Measurements from ENCODE around the gene SPARC.
"Not testable (repeated sequence)": the region's sequence is repeated elsewhere in the genome, so short reads cannot be mapped to it uniquely, and the experiment has no call there.

The SPARC gene
- total RNA-seq: 0.26 to 0.61 reads per million in 2 donors

GRCh38 chr5:151686674-151687407 lies at the start of gene SPARC:
Gene SPARC, minus strand, starts transcription at chr5:151686915. Its CDS starts 10,727 bp downstream, at chr5:151676188.
- no peak for DNase-seq

- DNase-seq: no peak
Measured at GRCh38 chr5:151735646-151736045, 48.9 kb upstream of the SPARC start.

DNA sequence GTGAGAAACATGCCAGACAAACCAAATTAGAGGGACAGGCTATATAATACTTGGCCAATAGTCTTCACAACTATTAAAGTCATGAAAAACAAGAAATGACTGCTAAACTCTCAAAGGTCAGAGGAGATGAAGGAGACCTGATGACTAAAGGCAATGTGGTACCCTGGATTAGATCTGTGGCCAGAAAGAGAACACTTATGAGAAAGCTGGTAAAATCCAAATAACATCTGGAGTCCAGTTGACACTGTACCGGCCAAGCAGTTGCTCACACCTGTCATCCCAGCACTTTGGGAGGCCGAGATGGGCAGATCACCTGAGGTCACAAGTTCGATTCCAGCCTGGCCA lies 47.3 kb upstream of the SPARC start:
- DNase-seq: no peak

DNA sequence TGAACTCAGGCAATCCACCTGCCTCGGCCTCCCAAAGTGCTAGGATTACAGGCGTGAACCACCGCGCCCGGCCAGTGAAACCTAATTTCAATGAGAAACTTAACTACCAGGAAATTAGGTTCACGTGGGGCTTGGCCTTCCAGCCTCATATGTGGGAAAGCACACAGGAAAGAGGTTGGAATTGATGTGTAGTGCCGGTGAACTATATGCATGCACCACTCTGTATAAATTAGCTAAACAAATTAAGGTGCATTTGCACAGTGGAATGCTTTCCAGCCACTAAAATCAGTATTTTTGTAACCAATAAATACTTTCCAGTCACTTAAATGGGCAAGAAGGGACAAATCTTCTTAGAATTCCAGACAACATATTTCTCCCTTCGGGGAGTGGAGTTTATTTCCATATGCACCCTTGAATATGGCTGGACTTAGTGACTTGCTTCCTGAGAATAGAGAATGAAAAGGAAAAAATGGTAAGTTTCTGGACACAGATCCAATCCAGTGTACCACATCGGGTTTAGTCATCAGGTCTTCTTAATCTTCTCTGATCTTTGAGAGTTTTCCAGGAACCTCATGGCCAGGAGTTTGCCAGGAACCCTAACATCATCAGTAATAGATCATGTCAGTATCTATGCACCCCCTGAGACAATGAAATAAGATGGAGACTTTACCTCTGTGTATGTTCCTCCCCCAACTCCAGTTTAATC lies 46.8 kb upstream of the SPARC start:
- DNase-seq: no peak

DNA sequence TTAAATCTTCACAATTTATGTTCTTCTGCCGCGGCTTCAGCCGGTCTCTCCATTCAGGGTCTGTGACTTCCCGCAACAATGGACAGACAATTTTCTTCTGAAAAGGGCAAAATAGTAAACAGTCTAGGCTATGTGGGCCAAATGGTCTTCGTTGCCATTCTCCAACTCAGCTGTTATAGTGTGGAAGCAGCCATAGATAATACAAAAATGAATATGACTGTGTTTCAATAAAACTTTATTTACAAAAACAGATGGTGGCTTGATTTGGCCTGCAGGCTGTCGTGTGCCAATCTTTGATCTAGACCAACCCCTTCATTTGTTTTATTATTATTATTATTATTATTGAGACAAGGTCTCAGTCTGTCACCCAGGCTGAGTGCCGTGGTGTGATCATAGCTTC lies 43.7 kb upstream of the SPARC start:
- no peak for DNase-seq

DNA sequence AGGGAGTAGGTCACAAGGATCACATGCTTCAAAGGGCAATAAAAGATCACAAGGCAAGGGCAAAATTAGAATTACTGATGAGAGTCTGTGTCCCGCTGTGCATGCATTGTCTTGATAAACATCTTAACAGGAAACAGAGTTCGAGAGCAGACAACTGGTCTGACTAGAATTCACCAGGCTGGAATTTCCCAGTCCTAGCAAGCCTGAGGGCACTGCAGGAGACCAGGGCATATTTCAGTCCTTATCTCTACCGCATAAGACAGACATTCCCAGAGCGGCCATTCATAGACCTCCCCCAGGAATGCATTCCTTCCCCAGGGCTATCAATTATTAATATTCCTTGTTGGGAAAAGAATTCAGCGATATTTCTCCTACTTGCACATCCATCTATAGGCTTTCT lies 42.9 kb upstream of the SPARC start:
- not testable (repeated sequence) for DNase-seq

GRCh38 chr5:151724360-151724759 lies 37.6 kb upstream of the SPARC start:
- DNase-seq: no peak

GRCh38 chr5:151722546-151722945 lies 35.8 kb upstream of the SPARC start:
- no peak for DNase-seq

DNA sequence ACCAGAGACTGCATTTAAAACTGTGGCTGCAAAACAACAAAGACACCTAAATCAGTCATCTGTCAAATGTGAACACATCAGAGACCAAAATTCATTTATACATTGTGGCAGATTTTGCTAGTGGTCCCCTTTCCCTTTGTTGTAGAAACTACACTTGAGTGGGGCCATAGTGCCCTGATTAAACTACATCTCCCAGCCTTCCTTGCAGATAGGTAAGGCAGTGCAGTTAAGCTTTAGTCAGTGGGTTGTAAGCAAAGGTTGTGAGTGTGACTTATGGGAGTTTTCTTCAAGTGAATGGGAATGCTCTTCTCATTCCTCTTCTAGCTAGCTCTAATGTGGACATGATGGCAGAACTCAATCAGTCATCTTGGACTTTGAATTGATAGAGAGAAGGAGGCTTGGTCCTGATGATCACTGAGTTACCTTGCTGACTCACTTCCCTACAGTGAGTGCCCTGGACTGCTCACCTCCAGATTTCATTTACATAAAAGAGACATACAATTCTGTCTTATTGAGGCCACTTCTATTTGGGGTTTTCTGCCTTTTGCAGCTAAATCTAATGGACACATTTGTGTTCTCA lies 35.2 kb upstream of the SPARC start:
- no peak for DNase-seq

DNA sequence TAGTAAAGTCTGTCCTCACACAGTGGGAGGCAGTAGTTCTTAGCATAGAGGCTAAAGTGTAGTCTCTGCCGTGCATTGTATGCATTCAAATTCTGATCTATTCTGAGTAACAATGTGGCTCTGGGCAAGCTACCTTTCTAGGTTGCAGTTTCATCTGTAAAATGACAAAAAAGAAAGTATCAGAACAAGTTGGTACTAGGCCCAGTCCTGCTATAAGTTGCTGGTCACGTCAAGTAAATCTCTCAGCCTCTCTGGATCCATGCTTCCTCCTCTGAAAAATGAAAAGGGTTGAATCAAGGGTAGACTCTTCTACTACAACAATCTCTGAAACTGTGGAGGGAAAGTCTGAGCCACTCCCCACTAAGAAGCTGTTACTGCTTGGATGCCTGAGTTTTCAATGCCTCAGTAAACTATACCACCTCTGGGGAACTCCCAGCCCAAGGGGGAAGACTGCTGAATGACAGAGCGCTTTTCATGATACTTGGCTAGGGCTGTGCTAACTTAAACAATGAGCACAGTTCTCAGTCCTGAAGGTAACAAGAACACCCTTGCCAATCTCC lies 34.5 kb upstream of the SPARC start:
- DNase-seq: no peak

DNA sequence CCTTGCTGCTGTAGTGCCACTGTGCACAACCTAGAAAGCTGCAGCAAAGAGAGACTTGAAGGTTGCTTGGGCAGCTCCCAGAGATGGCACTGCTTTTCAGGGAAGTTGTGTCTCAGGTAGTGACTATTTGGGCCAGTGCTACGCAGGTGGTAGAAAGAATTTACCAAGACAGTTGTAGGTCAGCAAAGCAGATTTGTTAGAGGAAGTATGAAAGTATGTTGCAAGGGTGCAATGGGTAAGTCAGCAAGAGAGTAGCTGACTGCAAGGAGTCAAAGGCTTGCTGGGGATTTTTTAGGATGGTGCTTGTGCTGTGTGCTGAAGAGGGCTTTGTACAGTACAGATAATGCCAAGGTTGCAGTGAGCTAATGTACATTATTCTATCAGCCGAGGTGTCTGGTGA lies 33.5 kb upstream of the SPARC start:
- no peak for DNase-seq

DNA sequence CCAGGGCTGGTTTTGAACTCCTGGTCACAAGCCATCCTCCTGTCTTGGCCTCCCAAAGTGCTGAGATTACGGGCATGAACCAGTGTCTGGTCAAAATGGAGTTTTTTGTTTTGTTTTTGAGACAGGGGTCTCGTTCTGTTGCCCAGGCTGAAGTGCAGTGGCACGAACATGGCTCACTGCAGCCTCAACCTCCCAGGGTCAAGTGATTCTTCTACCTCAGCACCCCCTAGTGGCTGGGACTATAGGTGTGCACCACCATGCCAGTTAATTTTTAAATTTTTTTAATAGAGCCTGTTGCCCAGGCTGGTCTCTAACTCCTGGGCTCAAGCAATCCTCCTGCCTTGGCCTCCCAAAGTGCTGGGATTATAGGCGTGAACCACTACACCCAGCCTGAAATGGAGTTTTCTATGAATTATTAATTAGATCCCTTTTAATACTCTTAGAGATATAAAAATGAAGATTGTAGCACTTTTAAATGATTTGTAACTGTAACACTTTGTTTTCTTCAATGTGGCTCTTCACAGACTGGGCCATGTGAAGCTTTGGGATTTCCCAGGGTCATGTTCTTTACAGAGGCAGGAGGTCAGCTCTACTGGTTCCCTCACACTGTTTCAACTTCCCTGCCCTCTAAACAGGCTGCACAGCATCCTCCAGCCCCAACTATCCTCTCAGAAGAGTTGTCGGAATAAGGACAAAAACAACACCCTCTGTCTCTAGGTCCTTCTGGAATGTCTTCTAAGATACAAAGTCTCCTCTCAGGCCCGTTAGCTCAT lies 32.7 kb upstream of the SPARC start:
- DNase-seq: no peak

DNA sequence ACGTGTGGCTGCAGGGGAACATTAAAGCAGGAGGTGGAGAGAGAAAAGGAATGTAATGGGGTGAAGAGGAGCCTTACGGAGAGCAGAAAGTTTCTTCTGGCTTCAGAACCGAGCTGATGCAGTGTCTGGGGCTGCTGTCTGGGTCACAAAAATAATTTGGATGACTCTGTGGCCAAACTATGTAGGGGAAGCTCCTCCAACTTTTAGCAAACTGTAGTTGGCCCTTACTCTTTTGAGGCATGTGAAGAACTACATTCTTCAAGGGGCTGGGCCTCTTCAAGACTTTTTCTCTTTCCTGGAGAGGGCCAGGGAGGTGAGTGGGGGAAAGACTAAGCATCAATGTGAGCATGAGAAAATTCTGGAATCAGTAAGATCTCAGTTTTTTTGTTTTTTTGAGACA lies 31.9 kb upstream of the SPARC start:
- DNase-seq: no peak

- DNase-seq: no peak
Measured at GRCh38 chr5:151718153-151718552, 31.4 kb upstream of the SPARC start.

- no peak for DNase-seq
Measured at GRCh38 chr5:151717416-151717815, 30.7 kb upstream of the SPARC start.

- no peak for DNase-seq
Measured at GRCh38 chr5:151709109-151709735, 22.5 kb upstream of the SPARC start.

GRCh38 chr5:151708126-151708525 lies 21.4 kb upstream of the SPARC start:
- DNase-seq: no peak

- DNase-seq: no peak
Measured at GRCh38 chr5:151707567-151707966, 20.9 kb upstream of the SPARC start.

- no peak for DNase-seq
Measured at GRCh38 chr5:151706906-151707305, 20.2 kb upstream of the SPARC start.

- DNase-seq: no peak
Measured at GRCh38 chr5:151703780-151704179, 17.1 kb upstream of the SPARC start.

- no peak for DNase-seq
Measured at GRCh38 chr5:151703227-151703626, 16.5 kb upstream of the SPARC start.

DNA sequence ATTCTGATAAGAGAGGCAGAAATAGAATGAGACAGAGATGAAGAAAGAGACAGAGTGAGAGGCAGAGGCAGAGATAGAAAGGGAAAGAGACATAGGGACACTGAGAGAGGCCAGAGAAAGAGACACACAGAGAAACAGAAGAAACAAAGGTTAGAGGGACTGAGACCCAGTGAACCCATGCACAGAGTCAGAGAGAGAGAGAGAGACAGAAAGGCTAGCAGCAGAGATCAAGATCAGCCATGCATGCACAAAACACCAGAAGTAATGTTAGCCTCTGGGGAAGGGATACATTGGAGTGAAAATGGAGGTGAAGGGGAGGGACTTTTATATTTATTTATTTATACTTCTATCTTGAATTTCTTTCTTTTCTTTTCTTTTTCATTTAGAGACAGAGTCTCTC lies 14.1 kb upstream of the SPARC start:
- DNase-seq: no peak

DNA sequence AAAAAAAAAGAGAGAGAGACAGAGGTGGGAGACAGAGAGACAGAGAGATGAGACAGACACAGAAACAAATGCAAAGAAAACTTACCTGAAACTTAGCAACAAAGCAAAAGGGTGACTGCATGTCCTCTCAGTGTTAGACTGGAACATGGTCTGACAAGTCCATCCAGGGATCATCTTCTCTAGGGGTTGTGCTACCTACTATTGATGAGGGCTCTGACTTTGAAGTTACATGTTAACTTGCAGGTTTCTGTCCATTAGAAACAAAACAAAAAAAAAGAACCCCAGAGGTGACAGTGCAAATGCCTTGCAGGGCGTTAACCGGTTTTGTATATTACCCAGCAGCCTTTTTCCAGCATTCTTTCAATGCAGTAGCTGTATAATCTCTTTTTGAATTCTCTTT lies 13.6 kb upstream of the SPARC start:
- DNase-seq: no peak
